Retinal pigment epithelial cell (primary cell): ENCODE measurements around the gene VEZF1.

Experiments
- DNase-seq: peaks from one replicate; pipeline ENCODE4 v3.0.0-alpha.2; 2010; ENCODE audit warnings: low read depth
- H3K4me3 ChIP-seq: 2 replicates; pipeline ENCODE4 v1.5.1; 2011; ENCODE audit warnings: mild to moderate bottlenecking, low read length, control low read depth, moderate library complexity
- TF ChIP-seq, protein P1 (sequence below): conservative IDR thresholded peaks from 2 replicates; pipeline ENCODE4 v1.5.1; 2011; ENCODE audit warnings: low read depth, low read length, control low read depth, inconsistent platforms

The VEZF1 gene

DNA sequence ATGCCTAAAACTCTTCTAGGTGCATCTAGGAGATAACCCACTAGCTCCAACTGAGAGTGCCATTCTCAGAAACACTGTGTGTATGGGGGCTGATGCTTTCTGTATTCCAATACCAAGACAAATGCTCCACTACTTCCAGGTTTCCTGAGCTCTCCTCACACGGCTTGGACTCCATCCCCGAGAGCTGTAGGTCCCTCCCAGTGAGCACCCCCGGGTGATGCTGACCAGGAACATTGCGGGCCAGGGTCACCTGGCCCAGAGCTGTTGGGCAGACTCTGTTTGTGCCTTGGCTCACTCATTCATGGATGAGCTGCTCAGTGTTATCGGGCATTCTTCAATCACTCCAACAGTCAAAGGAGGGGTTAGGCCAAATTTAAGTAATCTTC, 39.9 kb downstream of the VEZF1 start:
- TF ChIP-seq, protein P1, sequence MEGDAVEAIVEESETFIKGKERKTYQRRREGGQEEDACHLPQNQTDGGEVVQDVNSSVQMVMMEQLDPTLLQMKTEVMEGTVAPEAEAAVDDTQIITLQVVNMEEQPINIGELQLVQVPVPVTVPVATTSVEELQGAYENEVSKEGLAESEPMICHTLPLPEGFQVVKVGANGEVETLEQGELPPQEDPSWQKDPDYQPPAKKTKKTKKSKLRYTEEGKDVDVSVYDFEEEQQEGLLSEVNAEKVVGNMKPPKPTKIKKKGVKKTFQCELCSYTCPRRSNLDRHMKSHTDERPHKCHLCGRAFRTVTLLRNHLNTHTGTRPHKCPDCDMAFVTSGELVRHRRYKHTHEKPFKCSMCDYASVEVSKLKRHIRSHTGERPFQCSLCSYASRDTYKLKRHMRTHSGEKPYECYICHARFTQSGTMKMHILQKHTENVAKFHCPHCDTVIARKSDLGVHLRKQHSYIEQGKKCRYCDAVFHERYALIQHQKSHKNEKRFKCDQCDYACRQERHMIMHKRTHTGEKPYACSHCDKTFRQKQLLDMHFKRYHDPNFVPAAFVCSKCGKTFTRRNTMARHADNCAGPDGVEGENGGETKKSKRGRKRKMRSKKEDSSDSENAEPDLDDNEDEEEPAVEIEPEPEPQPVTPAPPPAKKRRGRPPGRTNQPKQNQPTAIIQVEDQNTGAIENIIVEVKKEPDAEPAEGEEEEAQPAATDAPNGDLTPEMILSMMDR: no peak
- DNase-seq: no peak
- H3K4me3 ChIP-seq: no peak overlapping the region

DNA sequence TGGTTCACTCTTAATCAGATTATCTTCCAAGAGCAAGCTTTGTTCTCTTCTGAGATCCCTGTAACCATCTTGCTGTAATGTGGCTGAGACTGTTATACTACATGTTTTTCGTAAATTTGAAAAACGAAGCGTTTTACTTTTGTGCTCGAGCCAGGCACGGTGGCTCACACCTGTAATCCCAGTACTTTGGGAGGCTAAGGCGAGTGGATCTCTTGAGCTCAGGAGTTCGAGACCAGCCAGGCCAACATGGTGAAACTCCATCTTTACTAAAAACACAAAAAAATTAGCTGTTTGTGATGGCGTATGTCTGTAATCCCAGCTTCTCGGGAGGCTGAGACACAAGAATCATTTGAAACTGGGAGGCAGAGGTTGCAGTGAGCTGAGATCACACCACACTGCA, 40.7 kb downstream of the VEZF1 start:
- TF ChIP-seq, protein P1: no peak
- DNase-seq: no peak
- peak overlapping the region; percentile 25 for H3K4me3 ChIP-seq

DNA sequence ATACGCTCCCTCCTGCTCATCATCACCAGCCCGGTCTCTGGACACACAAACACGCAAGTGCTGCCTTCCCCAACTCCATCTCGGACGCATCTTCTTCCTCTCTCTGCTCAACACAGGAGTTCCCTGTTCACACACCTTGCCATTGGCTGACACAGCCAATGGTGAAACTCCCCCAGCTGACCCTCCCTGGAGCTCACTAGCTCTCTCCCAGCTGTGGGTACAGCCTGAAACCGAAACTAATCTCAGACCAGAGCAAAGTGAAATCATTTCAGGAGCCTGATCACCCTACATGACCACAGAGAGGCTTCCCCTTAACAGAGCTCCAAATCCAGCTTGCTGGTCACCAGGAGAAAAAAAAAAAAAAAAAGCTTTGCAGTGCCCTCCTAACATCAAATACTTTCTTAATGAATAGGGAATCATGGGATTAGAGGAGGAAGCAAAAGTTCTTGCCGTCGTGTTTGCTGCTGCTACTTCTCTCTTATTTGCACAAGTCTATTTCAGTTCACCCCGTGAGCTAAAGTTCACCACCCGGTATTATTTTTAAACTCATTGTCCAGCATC, 41.2 kb downstream of the VEZF1 start:
- DNase-seq: peak; percentile 72
- TF ChIP-seq, protein P1: no peak
- peak overlapping the region; percentile 25 for H3K4me3 ChIP-seq

DNA sequence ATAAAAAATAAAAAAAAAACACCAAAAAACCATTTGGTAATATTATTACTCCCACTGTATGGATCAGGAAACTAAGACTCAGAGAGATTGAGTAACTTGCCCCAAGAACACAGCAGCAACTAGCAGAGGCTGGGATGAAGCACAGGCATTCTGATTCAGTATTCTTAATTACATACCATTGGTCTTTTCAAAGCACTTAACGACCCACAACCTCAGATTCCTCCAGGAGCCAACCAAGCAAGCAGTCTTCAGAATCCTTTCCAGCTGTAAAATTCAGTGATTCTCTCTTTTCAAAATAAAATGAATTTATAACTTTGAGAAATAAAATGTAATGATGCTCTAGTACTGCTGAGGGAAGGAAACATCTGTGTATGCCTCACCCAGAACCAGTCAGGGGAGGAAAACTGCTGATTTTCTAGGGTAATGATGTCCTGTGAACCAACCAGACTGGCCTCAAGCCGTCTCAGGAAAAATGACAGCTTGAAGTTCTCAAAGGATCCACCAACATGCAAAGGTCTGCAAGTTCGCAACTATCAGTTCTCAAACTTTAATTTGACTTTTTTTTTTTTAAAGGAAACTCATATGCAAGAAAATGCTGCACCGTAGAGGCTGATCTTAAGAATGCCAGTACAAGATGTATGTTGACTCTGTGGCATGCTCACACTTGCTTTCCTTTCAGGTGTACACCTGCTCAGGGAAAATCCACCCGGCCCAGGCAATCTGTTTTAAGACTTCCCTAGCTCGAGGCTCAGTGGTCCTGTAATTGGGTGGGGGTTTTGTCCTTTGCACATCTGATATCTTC, 41.9 kb downstream of the VEZF1 start:
- TF ChIP-seq, protein P1: no peak
- H3K4me3 ChIP-seq: peak overlapping the region; percentile 25
- no peak for DNase-seq

DNA sequence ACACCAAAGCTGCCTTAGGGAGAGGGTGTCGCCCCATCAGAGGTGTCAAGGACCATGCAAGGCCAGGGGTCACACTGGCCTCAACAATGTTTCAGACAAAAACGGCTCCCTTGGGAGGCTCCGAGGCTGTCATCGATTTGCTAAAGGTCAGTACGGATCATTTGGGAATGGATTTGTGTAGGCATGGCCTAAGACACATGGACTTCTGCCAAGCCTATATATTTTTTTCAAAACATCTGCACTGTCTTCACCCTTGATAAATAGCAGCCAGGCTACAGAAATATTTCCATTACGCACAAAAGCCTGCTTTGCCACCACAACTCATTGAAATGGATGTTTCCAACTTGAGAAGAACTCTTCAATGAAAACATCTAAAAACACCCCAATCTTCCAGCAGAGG, 43.1 kb downstream of the VEZF1 start:
- H3K4me3 ChIP-seq: no peak overlapping the region
- DNase-seq: no peak
- TF ChIP-seq, protein P1: no peak

DNA sequence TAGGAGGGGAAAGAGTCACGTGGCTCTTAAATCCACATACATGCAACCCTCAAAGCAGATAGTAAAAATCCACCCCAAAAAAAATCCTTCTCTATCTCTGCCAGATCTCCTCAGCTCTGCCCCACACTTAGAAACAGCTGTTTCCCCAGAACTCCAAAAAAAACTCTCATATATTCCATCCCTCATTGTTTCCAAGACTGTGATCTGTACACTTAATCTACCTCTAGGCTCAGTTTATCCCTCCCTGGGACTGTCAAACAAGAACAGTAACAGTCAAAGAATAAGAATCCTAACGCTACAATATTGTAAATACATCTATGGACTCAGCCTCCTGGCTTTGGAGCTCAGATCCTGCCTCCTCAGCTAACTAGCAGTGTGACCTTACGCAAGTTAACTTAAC, 44.4 kb downstream of the VEZF1 start:
- DNase-seq: no peak

More for the DNA sequence above, 44.4 kb downstream of the VEZF1 start:
- TF ChIP-seq, protein P1: no peak
- no peak overlapping the region for H3K4me3 ChIP-seq
